ENCODE results near the gene SIPA1L3.

Gene SIPA1L3

GRCh38 chr19:38093587-38093986 lies 186.6 kb downstream of the SIPA1L3 start:
- TF ChIP-seq CTCF (conservative IDR thresholded peaks at IDR 0.05; ENCODE audit: low read length), result no peak
- no peak overlapping the region for H3K4me3 ChIP-seq (ENCODE audit: low read length)
- DNase-seq (ENCODE audit: low read depth), result no peak

- peak; percentile 80 for TF ChIP-seq CTCF (conservative IDR thresholded peaks at IDR 0.05; ENCODE audit: low read length)
- no peak overlapping the region for H3K4me3 ChIP-seq (ENCODE audit: low read length)
- DNase-seq (ENCODE audit: low read depth), result peak; percentile 72
These were observed 188.7 kb downstream of the SIPA1L3 start for GRCh38 chr19:38095411-38096308.

GRCh38 chr19:38099966-38100365 lies 193.0 kb downstream of the SIPA1L3 start:
- no peak for DNase-seq (ENCODE audit: low read depth)
- H3K4me3 ChIP-seq (ENCODE audit: low read length), result no peak overlapping the region
- TF ChIP-seq CTCF (conservative IDR thresholded peaks at IDR 0.05; ENCODE audit: low read length), result no peak

- no peak for TF ChIP-seq CTCF (conservative IDR thresholded peaks at IDR 0.05; ENCODE audit: low read length)
- DNase-seq (ENCODE audit: low read depth), result no peak
- no peak overlapping the region for H3K4me3 ChIP-seq (ENCODE audit: low read length)
These were observed 193.6 kb downstream of the SIPA1L3 start for GRCh38 chr19:38100589-38100988.

- TF ChIP-seq CTCF (conservative IDR thresholded peaks at IDR 0.05; ENCODE audit: low read length), result no peak
- DNase-seq (ENCODE audit: low read depth), result no peak
These were observed 194.7 kb downstream of the SIPA1L3 start for GRCh38 chr19:38101723-38102122.

GRCh38 chr19:38105574-38105973 lies 198.6 kb downstream of the SIPA1L3 start:
- TF ChIP-seq CTCF (conservative IDR thresholded peaks at IDR 0.05; ENCODE audit: low read length), result no peak
- DNase-seq (ENCODE audit: low read depth), result no peak
- H3K4me3 ChIP-seq (ENCODE audit: low read length), result no peak overlapping the region

More at GRCh38 chr19:38101723-38102122, 194.7 kb downstream of the SIPA1L3 start:
- no peak overlapping the region for H3K4me3 ChIP-seq (ENCODE audit: low read length)

GRCh38 chr19:38107129-38107528 lies 200.1 kb downstream of the SIPA1L3 start:
- no peak for TF ChIP-seq CTCF (conservative IDR thresholded peaks at IDR 0.05; ENCODE audit: low read length)
- no peak for DNase-seq (ENCODE audit: low read depth)
- no peak overlapping the region for H3K4me3 ChIP-seq (ENCODE audit: low read length)

Measured in AG10803 (cell line).